Psoas muscle (tissue), 8 donors: ENCODE measurements around the gene SLC39A9. TPM values are rescaled to one million over a fixed set of nuclear protein-coding genes. Genes with fewer than 3 reads are reported as not detected.
"Not testable (repeated sequence)": the region's sequence is repeated elsewhere in the genome, so short reads cannot be mapped to it uniquely, and the experiment has no call there.

Source experiments
- ATAC-seq, 4 donors: fragments of 200-7000 bp; cut with Tn5 transposase; one replicate each; pipeline ENCODE4 v1.9.1; 2020; ENCODE audit warnings: moderate library complexity in 3 of 4, mild to moderate bottlenecking in 2 of 4
- DNase-seq, 2 donors: peaks; one replicate each; pipeline ENCODE4 v3.0.0-alpha.2; 2020
- H3K27ac ChIP-seq: fragments of 200-600 bp; one replicate; pipeline ENCODE4 v1.8.0; 2022
- H3K27me3 ChIP-seq, 3 donors: fragments of 200-600 bp in 1 of 3; one replicate each; pipeline versions ENCODE4 v1.6.1 to v1.8.0; 2013 to 2022; ENCODE audit warnings: low read length in 2 of 3, mild to moderate bottlenecking in 2 of 3, moderate library complexity in 1 of 3; ENCODE audit not compliant: insufficient read depth in 3 of 3
- H3K36me3 ChIP-seq, 2 donors: fragments of 200-600 bp in 1 of 2; one replicate each; pipeline versions ENCODE4 v1.6.1 to v1.8.0; 2013 to 2022; ENCODE audit warnings: low read depth in 1 of 2, mild to moderate bottlenecking in 1 of 2, moderate library complexity in 1 of 2; ENCODE audit not compliant: insufficient read depth in 1 of 2
- H3K4me1 ChIP-seq: fragments of 200-600 bp; one replicate; pipeline ENCODE4 v1.8.0; 2022
- H3K4me3 ChIP-seq: fragments of 200-600 bp; one replicate; pipeline ENCODE4 v1.8.0; 2022; ENCODE audit warnings: mild to moderate bottlenecking
- H3K9me3 ChIP-seq: fragments of 200-600 bp; one replicate; pipeline ENCODE4 v1.8.0; 2022
- WGBS, 3 donors: extraction: QIAGEN DNeasy Blood & Tissue Kit; methylation state at CpG; one replicate each; pipeline versions ENCODE4 v1.1.6 to v1.1.7; 2013; 5-methylcytosine and 5-hydroxymethylcytosine counted together
- intact Hi-C, 2 donors: fragments of 100-400 bp; cut with DNase I; formaldehyde crosslinking; loops; one replicate each; pipeline versions ENCODE4 v1.11.0 to v1.14.2; 2022
- polyA plus RNA-seq, 3 donors: library from polyadenylated mRNA; stranded (reverse); fragments of 200-250 nt; gene quantifications; one replicate each; pipeline ENCODE4 v1.2.3, GENCODE V29; 2013
- total RNA-seq, 4 donors: library from RNA; stranded (reverse); fragmentation: NEBNext Ultra II Directional in 2 of 4; extraction: Animal tissue kit (Norgen Biotek cat#: 25700) in 2 of 4; gene quantifications; one replicate each; pipeline versions ENCODE4 v1.2.1 to v1.2.4, GENCODE V29; 2021 to 2023
- TF ChIP-seq, protein P1 (sequence below): fragments of 200-600 bp; IDR thresholded peaks from one replicate; pipeline ENCODE4 v1.8.0; 2022; ENCODE audit warnings: antibody characterized with exemption
- donor health status: healthy with polysubstance abuse.
- donor health status: DM: no; HTN: no; CAD: no; lungs with moderate emphysema.
- donor health status: Bipolar disorder and iron deficiency.
- donor health status: healthy.
- donor health status: DM: yes; HTN: yes; CAD: no.
- donor health status: DM: no; HTN: no; CAD: no.
- donor health status: DM: no; HTN: no; CAD: no.
- donor health status: DM: yes; HTN: yes; CAD: no.

Gene SLC39A9
- total and polyA plus RNA-seq, 7 donors = 6.1 to 19.8 (median 16.0) TPM

DNA sequence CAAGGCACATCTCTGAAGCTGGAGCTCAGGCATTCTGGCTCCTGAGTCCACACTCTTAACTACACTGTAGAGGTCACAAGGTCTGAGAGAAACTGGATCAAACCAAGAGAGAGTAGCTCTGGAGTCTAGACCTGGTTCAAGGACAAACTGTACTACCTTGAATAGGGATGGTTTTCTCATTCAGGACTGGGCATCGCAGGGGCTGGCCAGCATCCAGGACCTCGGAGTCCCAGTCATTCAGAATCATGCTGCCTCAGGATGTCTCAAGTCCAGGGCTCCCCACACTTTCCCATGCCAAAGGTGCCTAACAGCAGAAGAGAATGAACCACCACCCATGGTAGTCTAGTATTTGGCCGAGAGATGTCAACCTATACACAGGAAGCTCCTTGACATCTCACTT, 72.9 kb downstream of the SLC39A9 start:
- Histone ChIP-seq H3K9me3 (no peaks in the 10 kb centered on the region), H3K4me3 (no peak overlapping the region), H3K27me3 (peaks cover 0 to 8% (median 0%) of the 10 kb centered on the region in 3 donors), H3K4me1 (no peaks in the 10 kb centered on the region), H3K36me3 (no peaks in the 10 kb centered on the region), H3K27ac (no peak overlapping the region)
- WGBS, 3 donors = 68 to 84% (median 75%) methylated on average over 3 of the region's 3 CpGs
- DNase-seq = no peak
- intact Hi-C loops = no loop called here
- ATAC-seq = no peak
- TF ChIP-seq, protein P1, sequence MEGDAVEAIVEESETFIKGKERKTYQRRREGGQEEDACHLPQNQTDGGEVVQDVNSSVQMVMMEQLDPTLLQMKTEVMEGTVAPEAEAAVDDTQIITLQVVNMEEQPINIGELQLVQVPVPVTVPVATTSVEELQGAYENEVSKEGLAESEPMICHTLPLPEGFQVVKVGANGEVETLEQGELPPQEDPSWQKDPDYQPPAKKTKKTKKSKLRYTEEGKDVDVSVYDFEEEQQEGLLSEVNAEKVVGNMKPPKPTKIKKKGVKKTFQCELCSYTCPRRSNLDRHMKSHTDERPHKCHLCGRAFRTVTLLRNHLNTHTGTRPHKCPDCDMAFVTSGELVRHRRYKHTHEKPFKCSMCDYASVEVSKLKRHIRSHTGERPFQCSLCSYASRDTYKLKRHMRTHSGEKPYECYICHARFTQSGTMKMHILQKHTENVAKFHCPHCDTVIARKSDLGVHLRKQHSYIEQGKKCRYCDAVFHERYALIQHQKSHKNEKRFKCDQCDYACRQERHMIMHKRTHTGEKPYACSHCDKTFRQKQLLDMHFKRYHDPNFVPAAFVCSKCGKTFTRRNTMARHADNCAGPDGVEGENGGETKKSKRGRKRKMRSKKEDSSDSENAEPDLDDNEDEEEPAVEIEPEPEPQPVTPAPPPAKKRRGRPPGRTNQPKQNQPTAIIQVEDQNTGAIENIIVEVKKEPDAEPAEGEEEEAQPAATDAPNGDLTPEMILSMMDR = no peak

DNA sequence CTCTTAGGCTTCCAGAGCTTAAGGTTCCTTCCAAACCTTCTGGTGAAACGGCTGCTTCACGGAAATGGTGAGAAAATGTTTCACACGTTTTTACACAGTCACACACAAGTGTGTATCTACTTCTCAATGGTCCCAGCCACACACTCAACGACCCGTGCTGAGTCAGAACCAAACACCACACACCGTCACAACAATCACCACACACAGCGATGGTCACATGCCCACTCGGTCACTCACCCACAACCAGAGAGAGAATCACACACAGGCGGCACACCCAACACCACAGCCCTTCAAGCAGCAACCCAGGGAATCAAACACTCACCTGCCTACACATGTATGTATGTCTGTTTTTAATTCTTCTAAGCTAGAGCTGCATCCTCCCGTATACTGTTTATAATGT, 73.4 kb downstream of the SLC39A9 start:
- 85 to 90% (median 88%) methylated on average over 10 of the region's 10 CpGs for WGBS, 3 donors
- Histone ChIP-seq H3K4me3 (no peak overlapping the region), H3K27ac (no peak overlapping the region), H3K9me3 (no peaks in the 10 kb centered on the region), H3K27me3 (peaks cover 0 to 8% (median 0%) of the 10 kb centered on the region in 3 donors), H3K36me3 (no peaks in the 10 kb centered on the region), H3K4me1 (no peaks in the 10 kb centered on the region)
- DNase-seq (no peak), ATAC-seq (no peak)
- intact Hi-C loops = no loop called here
- TF ChIP-seq, protein P1 = no peak

DNA sequence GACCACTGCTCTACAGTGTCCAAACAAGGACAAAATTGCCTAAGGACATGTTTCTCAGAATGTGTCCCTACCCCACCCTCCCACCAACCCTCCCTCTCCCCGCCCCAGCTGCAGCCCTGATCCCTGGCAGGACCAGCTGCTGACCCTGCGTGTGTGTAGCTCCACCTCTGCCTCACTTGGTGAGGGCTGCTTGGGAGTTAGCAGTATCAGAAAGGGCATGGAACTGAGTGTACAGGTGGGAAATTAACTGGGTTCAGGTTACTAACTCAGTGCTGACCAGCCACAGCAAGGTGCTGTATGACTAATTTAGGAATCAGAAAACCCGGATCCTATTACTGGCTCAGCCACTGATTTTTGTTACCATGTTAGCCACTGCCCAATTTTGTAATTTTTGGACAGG, 74.8 kb downstream of the SLC39A9 start:
- ATAC-seq (no peak), DNase-seq (no peak)
- no peak overlapping the region for H3K27ac ChIP-seq
- WGBS, 3 donors = 34 to 56% (median 37%) methylated on average over 3 of the region's 3 CpGs
- intact Hi-C loops = no loop called here
- H3K36me3 ChIP-seq = no peaks in the 10 kb centered on the region
- H3K4me3 ChIP-seq = no peak overlapping the region
- TF ChIP-seq, protein P1 = no peak
- H3K4me1 ChIP-seq = no peaks in the 10 kb centered on the region
- H3K9me3 ChIP-seq = no peaks in the 10 kb centered on the region
- H3K27me3 ChIP-seq = peaks cover 0 to 8% (median 0%) of the 10 kb centered on the region in 3 donors

GRCh38 chr14:69473946-69474345, 75.5 kb downstream of the SLC39A9 start:
- DNase-seq = no peak
- H3K4me1 ChIP-seq = no peaks in the 10 kb centered on the region
- intact Hi-C loops = no loop called here
- H3K27me3 ChIP-seq = peaks cover 0 to 8% (median 0%) of the 10 kb centered on the region in 3 donors
- H3K9me3 ChIP-seq = no peaks in the 10 kb centered on the region
- H3K4me3 ChIP-seq = no peak overlapping the region
- TF ChIP-seq, protein P1 = no peak
- no peak overlapping the region for H3K27ac ChIP-seq
- no peak for ATAC-seq
- WGBS, 3 donors = 82 to 92% (median 87%) methylated on average over 3 of the region's 3 CpGs
- H3K36me3 ChIP-seq = no peaks in the 10 kb centered on the region

- Histone ChIP-seq H3K4me1 (no peaks in the 10 kb centered on the region), H3K9me3 (no peaks in the 10 kb centered on the region), H3K27ac (no peak overlapping the region), H3K36me3 (no peaks in the 10 kb centered on the region), H3K4me3 (no peak overlapping the region), H3K27me3 (peaks cover 0 to 8% (median 0%) of the 10 kb centered on the region in 3 donors)
- peak in 1 of 4 donors; percentile 28 for ATAC-seq
- intact Hi-C loops = no loop called here
- DNase-seq = no peak
- TF ChIP-seq, protein P1 = peak; percentile 32
- WGBS, 3 donors = 63 to 68% (median 67%) methylated on average over 8 of the region's 8 CpGs
These were observed 76.8 kb downstream of the SLC39A9 start for GRCh38 chr14:69475194-69475818.

- DNase-seq, H3K4me1 ChIP-seq, H3K36me3 ChIP-seq, H3K4me3 ChIP-seq, H3K9me3 ChIP-seq, H3K27me3 ChIP-seq, intact Hi-C loops, ATAC-seq, H3K27ac ChIP-seq: not testable (repeated sequence)
- 93 to 96% (median 94%) methylated on average over 5 of the region's 5 CpGs for WGBS, 3 donors
These were observed 78.4 kb downstream of the SLC39A9 start for GRCh38 chr14:69476824-69477450.

DNA sequence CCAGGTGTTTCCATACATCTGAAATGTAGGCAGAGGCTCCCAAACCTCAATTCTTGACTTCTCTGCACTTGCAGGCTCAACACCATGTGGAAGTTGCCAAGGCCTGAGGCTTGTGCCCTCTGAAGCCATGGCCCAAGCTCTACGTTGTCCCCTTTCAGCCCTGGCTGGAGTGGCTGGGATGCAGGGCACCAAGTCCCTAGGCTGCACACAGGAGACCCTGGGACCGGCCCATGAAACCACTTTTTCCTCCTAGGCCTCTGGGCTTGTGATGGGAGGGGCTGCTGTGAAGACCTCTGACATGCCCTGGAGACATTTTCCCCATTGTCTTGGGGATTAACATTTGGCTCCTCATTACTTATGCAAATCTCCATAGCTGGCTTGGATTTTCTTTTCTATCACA, 79.6 kb downstream of the SLC39A9 start:
- H3K9me3 ChIP-seq, ATAC-seq, H3K4me3 ChIP-seq, H3K27me3 ChIP-seq, DNase-seq, intact Hi-C loops, H3K36me3 ChIP-seq, H3K4me1 ChIP-seq, H3K27ac ChIP-seq: not testable (repeated sequence)
- 84 to 88% (median 87%) methylated on average over 2 of the region's 2 CpGs for WGBS, 3 donors
